ENCODE results near the gene UBAP1.

The UBAP1 gene

GRCh38 chr9:34176089-34176488, 2.8 kb upstream of the UBAP1 start:
- H3K27ac ChIP-seq (ENCODE audit: poor library complexity, severe bottlenecking): peak overlapping the region; percentile 53
- TF ChIP-seq, protein P1, sequence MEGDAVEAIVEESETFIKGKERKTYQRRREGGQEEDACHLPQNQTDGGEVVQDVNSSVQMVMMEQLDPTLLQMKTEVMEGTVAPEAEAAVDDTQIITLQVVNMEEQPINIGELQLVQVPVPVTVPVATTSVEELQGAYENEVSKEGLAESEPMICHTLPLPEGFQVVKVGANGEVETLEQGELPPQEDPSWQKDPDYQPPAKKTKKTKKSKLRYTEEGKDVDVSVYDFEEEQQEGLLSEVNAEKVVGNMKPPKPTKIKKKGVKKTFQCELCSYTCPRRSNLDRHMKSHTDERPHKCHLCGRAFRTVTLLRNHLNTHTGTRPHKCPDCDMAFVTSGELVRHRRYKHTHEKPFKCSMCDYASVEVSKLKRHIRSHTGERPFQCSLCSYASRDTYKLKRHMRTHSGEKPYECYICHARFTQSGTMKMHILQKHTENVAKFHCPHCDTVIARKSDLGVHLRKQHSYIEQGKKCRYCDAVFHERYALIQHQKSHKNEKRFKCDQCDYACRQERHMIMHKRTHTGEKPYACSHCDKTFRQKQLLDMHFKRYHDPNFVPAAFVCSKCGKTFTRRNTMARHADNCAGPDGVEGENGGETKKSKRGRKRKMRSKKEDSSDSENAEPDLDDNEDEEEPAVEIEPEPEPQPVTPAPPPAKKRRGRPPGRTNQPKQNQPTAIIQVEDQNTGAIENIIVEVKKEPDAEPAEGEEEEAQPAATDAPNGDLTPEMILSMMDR (IDR thresholded peaks at IDR 0.05; ENCODE audit: poor library complexity, severe bottlenecking): no peak
- H3K9me3 ChIP-seq (ENCODE audit: severe bottlenecking): no peaks in the 10 kb centered on the region
- no peaks in the 10 kb centered on the region for H3K36me3 ChIP-seq (ENCODE audit: low read depth)
- peaks cover 19% of the 10 kb centered on the region for H3K4me1 ChIP-seq (ENCODE audit: insufficient read depth, poor library complexity, severe bottlenecking)
- ATAC-seq (ENCODE audit: low read depth) (peak; percentile 74), DNase-seq (ENCODE audit: low spot score) (no peak)
- H3K27me3 ChIP-seq (ENCODE audit: insufficient read depth, poor library complexity, severe bottlenecking): no peaks in the 10 kb centered on the region
- no peak overlapping the region for H3K4me3 ChIP-seq (ENCODE audit: severe bottlenecking)

GRCh38 chr9:34177593-34178435, 1.0 kb upstream of the UBAP1 start:
- H3K27ac ChIP-seq (ENCODE audit: poor library complexity, severe bottlenecking): peak overlapping the region; percentile 96
- peak overlapping the region; percentile 82 for H3K4me3 ChIP-seq (ENCODE audit: severe bottlenecking)
- peaks cover 19% of the 10 kb centered on the region for H3K4me1 ChIP-seq (ENCODE audit: insufficient read depth, poor library complexity, severe bottlenecking)
- DNase-seq (ENCODE audit: low spot score) (no peak), ATAC-seq (ENCODE audit: low read depth) (no peak)
- no peaks in the 10 kb centered on the region for H3K9me3 ChIP-seq (ENCODE audit: severe bottlenecking)
- H3K36me3 ChIP-seq (ENCODE audit: low read depth): peaks cover 12% of the 10 kb centered on the region
- H3K27me3 ChIP-seq (ENCODE audit: insufficient read depth, poor library complexity, severe bottlenecking): no peaks in the 10 kb centered on the region
- TF ChIP-seq, protein P1 (IDR thresholded peaks at IDR 0.05; ENCODE audit: poor library complexity, severe bottlenecking): no peak

GRCh38 chr9:34179213-34180136, 632 bp downstream of the UBAP1 start:
- H3K27ac ChIP-seq (ENCODE audit: poor library complexity, severe bottlenecking): peak overlapping the region; percentile 96
- DNase-seq (ENCODE audit: low spot score) (peak; percentile 68), ATAC-seq (ENCODE audit: low read depth) (peak; percentile 29)
- H3K9me3 ChIP-seq (ENCODE audit: severe bottlenecking): no peaks in the 10 kb centered on the region
- no peaks in the 10 kb centered on the region for H3K27me3 ChIP-seq (ENCODE audit: insufficient read depth, poor library complexity, severe bottlenecking)
- TF ChIP-seq, protein P1 (IDR thresholded peaks at IDR 0.05; ENCODE audit: poor library complexity, severe bottlenecking): no peak
- peaks cover 19% of the 10 kb centered on the region for H3K4me1 ChIP-seq (ENCODE audit: insufficient read depth, poor library complexity, severe bottlenecking)
- peaks cover 22% of the 10 kb centered on the region for H3K36me3 ChIP-seq (ENCODE audit: low read depth)
- H3K4me3 ChIP-seq (ENCODE audit: severe bottlenecking): peak overlapping the region; percentile 82

- ATAC-seq (ENCODE audit: low read depth): peak; percentile 92
- H3K9me3 ChIP-seq (ENCODE audit: severe bottlenecking): no peaks in the 10 kb centered on the region
- TF ChIP-seq, protein P1 (IDR thresholded peaks at IDR 0.05; ENCODE audit: poor library complexity, severe bottlenecking): no peak
- H3K27ac ChIP-seq (ENCODE audit: poor library complexity, severe bottlenecking): peak overlapping the region; percentile 96
- no peaks in the 10 kb centered on the region for H3K27me3 ChIP-seq (ENCODE audit: insufficient read depth, poor library complexity, severe bottlenecking)
- DNase-seq (ENCODE audit: low spot score): no peak
- peaks cover 52% of the 10 kb centered on the region for H3K36me3 ChIP-seq (ENCODE audit: low read depth)
- H3K4me1 ChIP-seq (ENCODE audit: insufficient read depth, poor library complexity, severe bottlenecking): peaks cover 34% of the 10 kb centered on the region
- no peak overlapping the region for H3K4me3 ChIP-seq (ENCODE audit: severe bottlenecking)
These were observed 7.1 kb downstream of the UBAP1 start for GRCh38 chr9:34185778-34186551.

All from RWPE2 (cell line).